ENCODE results near the gene PDE8A. TPM values are rescaled to one million over a fixed set of nuclear protein-coding genes. Genes with fewer than 3 reads are reported as not detected.
A peak's percentile ranks its signal among the peaks of the same experiment; 100 is the strongest.

PDE8A gene
- total and polyA plus RNA-seq, 2 of the 13 experiments (the other 11 are each of a cell fraction or from before 2014, with no cell fraction given), result 26.3 to 48.5 TPM

DNA sequence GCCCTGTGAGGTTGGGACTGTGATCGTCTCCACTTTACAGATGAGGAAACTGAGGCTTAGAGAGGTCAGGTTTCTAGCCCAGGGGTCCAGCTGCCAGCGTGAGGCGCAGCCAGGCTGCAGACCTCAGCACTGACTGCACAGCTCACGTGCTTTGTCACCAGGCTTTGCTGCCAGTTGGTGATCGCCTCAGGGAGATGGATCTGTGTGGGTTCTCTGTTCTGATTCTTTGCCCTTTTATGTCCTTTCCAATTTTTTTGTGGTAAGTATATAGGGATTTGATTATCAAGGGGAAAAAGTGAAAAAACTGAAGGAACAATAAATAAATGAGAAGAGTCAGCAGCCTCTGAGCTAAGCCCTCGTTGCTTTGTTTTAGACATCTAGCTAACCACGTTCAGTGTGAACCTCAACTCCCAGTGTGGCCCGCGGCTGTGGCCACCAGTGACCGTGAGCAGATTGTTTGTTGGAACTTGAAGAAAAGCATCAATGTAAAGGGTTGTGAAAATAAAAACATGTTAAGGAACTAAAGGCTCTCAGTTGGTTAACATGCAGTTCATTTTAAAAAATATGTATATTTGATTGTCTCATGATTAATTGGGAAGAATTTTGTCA is 117.6 kb downstream of the PDE8A start:
- intact Hi-C loops (cut with micrococcal nuclease; ENCODE audit: unreplicated experiment), result no loop called here
- FAIRE-seq, result no peak
- H3K27me3 ChIP-seq (ENCODE audit: control insufficient read depth in 1 of 2, insufficient read depth in 2 of 2, low read length in 2 of 2), result no peaks in the 10 kb centered on the region
- no peak overlapping the region for H2AFZ ChIP-seq (ENCODE audit: low read length)
- no peaks in the 10 kb centered on the region for H3K79me2 ChIP-seq (ENCODE audit: insufficient read depth, low read length)
- CTCF ChIA-PET (ENCODE audit: low intra/inter-chr PET ratio, low total read pairs), result no interaction called here
- BruUV-seq (replicated peaks), result no TSS peak
- H3K9me3 ChIP-seq (ENCODE audit: low read length), result no peaks in the 10 kb centered on the region
- H3K4me1 ChIP-seq (ENCODE audit: insufficient read depth, low read length), result no peaks in the 10 kb centered on the region
- 95% methylated on average over 8 of the region's 10 CpGs for WGBS (ENCODE audit: low lambda C conversion rate)
- peaks cover 7 to 37% of the 10 kb centered on the region in 2 experiments; a peak in 4 of 5 replicates for H3K36me3 ChIP-seq (replicated peaks in 1 of 2; ENCODE audit: control insufficient read depth in 1 of 2, insufficient read depth in 2 of 2, low read length in 2 of 2)
- no peaks in the 10 kb centered on the region for H4K20me1 ChIP-seq (ENCODE audit: insufficient read depth, low read length)
- peak; percentile 49 for TF ChIP-seq ZNF629 (CRISPR knock-in tag; conservative IDR thresholded peaks at IDR 0.05)
- TF ChIP-seq, protein P1, sequence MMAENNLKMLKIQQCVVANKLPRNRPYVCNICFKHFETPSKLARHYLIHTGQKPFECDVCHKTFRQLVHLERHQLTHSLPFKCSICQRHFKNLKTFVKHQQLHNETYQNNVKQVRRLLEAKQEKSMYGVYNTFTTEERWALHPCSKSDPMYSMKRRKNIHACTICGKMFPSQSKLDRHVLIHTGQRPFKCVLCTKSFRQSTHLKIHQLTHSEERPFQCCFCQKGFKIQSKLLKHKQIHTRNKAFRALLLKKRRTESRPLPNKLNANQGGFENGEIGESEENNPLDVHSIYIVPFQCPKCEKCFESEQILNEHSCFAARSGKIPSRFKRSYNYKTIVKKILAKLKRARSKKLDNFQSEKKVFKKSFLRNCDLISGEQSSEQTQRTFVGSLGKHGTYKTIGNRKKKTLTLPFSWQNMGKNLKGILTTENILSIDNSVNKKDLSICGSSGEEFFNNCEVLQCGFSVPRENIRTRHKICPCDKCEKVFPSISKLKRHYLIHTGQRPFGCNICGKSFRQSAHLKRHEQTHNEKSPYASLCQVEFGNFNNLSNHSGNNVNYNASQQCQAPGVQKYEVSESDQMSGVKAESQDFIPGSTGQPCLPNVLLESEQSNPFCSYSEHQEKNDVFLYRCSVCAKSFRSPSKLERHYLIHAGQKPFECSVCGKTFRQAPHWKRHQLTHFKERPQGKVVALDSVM (CRISPR knock-in tag; IDR thresholded peaks at IDR 0.05), result no peak
- DNase-seq (ENCODE audit: low spot score), result no peak
- H3K4me3 ChIP-seq (replicated peaks in 1 of 3; ENCODE audit: insufficient read depth in 1 of 3, low read depth in 2 of 3, low read length in 3 of 3), result no peak overlapping the region
- POLR2A ChIA-PET, result no interaction called here
- in situ Hi-C loops (cut with HindIII; ENCODE audit: extremely low pct_ligation_motif_present, low pct_unique_long_range_greater_than_20kb), result no loop called here
- no peak overlapping the region for H3K27ac ChIP-seq (ENCODE audit: extremely low read length, insufficient read depth, low read length)
- H3K4me2 ChIP-seq (ENCODE audit: low read depth, low read length), result no peak overlapping the region
- no peak overlapping the region for H3K9ac ChIP-seq (ENCODE audit: insufficient read depth, low read depth, low read length)
- ATAC-seq, result no peak

DNA sequence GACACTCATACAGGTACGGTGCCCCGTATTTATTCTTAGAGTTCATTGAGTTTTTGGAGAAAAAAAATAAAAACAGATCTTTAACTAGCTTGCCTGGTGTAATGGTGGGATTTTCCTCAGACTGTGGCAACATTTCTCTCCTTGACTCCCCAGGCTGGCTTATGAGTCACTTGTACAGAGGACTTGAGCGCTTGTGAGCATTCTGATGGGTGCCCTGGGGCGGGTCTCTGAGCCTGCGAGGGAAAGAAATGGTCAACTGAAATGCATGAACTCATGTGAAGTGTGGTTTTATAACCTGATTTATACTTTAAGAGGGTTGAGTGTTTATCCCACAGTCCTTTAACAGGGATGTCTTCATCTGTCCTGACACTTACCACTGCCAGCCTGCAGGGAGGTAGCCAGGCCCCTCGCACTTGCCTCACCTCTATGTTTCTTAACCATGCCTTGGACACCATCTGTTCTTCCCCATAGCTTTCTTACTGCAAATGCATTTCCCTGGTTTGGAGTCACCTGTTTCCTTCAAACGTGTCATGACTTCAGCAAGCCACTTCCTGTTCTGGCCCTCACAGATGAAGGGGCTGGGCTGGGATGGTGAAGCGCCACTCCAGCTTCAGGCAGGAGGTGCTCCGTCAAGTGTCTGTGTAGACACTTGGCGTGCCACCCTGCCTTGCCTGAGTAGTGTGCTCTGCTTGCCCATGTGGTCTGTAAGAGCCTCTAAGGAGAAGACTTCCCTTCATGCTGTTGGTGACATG is 118.7 kb downstream of the PDE8A start:
- in situ Hi-C loops (cut with HindIII; ENCODE audit: extremely low pct_ligation_motif_present, low pct_unique_long_range_greater_than_20kb) (no loop called here), intact Hi-C loops (cut with micrococcal nuclease; ENCODE audit: unreplicated experiment) (no loop called here)
- H2AFZ ChIP-seq (ENCODE audit: low read length), result no peak overlapping the region
- H3K9ac ChIP-seq (ENCODE audit: insufficient read depth, low read depth, low read length), result no peak overlapping the region
- no peak overlapping the region for H3K4me2 ChIP-seq (ENCODE audit: low read depth, low read length)
- H3K9me3 ChIP-seq (ENCODE audit: low read length), result no peaks in the 10 kb centered on the region
- DNase-seq (ENCODE audit: low spot score) (no peak), ATAC-seq (no peak), FAIRE-seq (no peak)
- H3K27ac ChIP-seq (ENCODE audit: extremely low read length, insufficient read depth, low read length), result no peak overlapping the region
- 90% methylated on average over 10 of the region's 10 CpGs for WGBS (ENCODE audit: low lambda C conversion rate)
- no peaks in the 10 kb centered on the region for H4K20me1 ChIP-seq (ENCODE audit: insufficient read depth, low read length)
- TF ChIP-seq NFE2 (CRISPR knock-in tag; IDR thresholded peaks at IDR 0.05), result no peak
- CTCF ChIA-PET (ENCODE audit: low intra/inter-chr PET ratio, low total read pairs), result no interaction called here
- H3K4me3 ChIP-seq (replicated peaks in 1 of 3; ENCODE audit: insufficient read depth in 1 of 3, low read depth in 2 of 3, low read length in 3 of 3), result no peak overlapping the region
- POLR2A ChIA-PET, result no interaction called here
- H3K27me3 ChIP-seq (ENCODE audit: control insufficient read depth in 1 of 2, insufficient read depth in 2 of 2, low read length in 2 of 2), result no peaks in the 10 kb centered on the region
- peaks cover 7 to 32% of the 10 kb centered on the region in 2 experiments; a peak in 4 of 5 replicates for H3K36me3 ChIP-seq (replicated peaks in 1 of 2; ENCODE audit: control insufficient read depth in 1 of 2, insufficient read depth in 2 of 2, low read length in 2 of 2)
- H3K4me1 ChIP-seq (ENCODE audit: insufficient read depth, low read length), result no peaks in the 10 kb centered on the region
- H3K79me2 ChIP-seq (ENCODE audit: insufficient read depth, low read length), result no peaks in the 10 kb centered on the region
- no TSS peak for BruUV-seq (replicated peaks)
